ENCODE results near the gene TEFM. TPM values are rescaled to one million over a fixed set of nuclear protein-coding genes. Genes with fewer than 3 reads are reported as not detected.
"Not testable (repeated sequence)": the region's sequence is repeated elsewhere in the genome, so short reads cannot be mapped to it uniquely, and the experiment has no call there.

TEFM gene
- total and polyA plus RNA-seq, 5 donors from 2014 or later: 10.0 to 21.7 (median 19.3) TPM

- Mint-ChIP-seq H3K4me3 (no peak overlapping the region), H3K27me3 (peaks cover 69% of the 10 kb centered on the region), H3K4me1 (peaks cover 0 to 17% (median 10%) of the 10 kb centered on the region in 4 donors), H3K27ac (no peak overlapping the region), H3K36me3 (peaks cover 3% of the 10 kb centered on the region), H3K9me3 (peaks cover 0 to 4% (median 0%) of the 10 kb centered on the region in 7 donors)
- peaks cover 15% of the 10 kb centered on the region for H3K4me1 ChIP-seq (ENCODE audit: control insufficient read depth, insufficient read depth, low read length, poor library complexity, severe bottlenecking)
- no peaks in the 10 kb centered on the region for H3K36me3 ChIP-seq (ENCODE audit: control insufficient read depth, insufficient read depth, low read length)
- H3K4me3 ChIP-seq (ENCODE audit: low read depth, low read length): no peak overlapping the region
- ATAC-seq (ENCODE audit: low read depth in 2 of 2) (no peak), DNase-seq (no peak)
- no peaks in the 10 kb centered on the region for H3K9me3 ChIP-seq (ENCODE audit: control insufficient read depth in 2 of 2, low read length in 2 of 2)
- no peak overlapping the region for H3K27ac ChIP-seq (ENCODE audit: insufficient read depth, low read length, poor library complexity, severe bottlenecking)
- peaks cover 17% of the 10 kb centered on the region for H3K27me3 ChIP-seq (ENCODE audit: control insufficient read depth, insufficient read depth, low read length)
These were observed 14.2 kb upstream of the TEFM start for GRCh38 chr17:30920282-30920681.

- Histone ChIP-seq H3K4me3 (ENCODE audit: low read depth, low read length) (no peak overlapping the region), H3K9me3 (ENCODE audit: control insufficient read depth in 2 of 2, low read length in 2 of 2) (no peaks in the 10 kb centered on the region), H3K27me3 (ENCODE audit: control insufficient read depth, insufficient read depth, low read length) (peaks cover 13% of the 10 kb centered on the region), H3K4me1 (ENCODE audit: control insufficient read depth, insufficient read depth, low read length, poor library complexity, severe bottlenecking) (peaks cover 6% of the 10 kb centered on the region), H3K27ac (ENCODE audit: insufficient read depth, low read length, poor library complexity, severe bottlenecking) (no peak overlapping the region), H3K36me3 (ENCODE audit: control insufficient read depth, insufficient read depth, low read length) (no peaks in the 10 kb centered on the region)
- Mint-ChIP-seq H3K27me3 (peaks cover 38% of the 10 kb centered on the region), H3K4me3 (no peak overlapping the region), H3K9me3 (peaks cover 0 to 4% (median 0%) of the 10 kb centered on the region in 7 donors), H3K36me3 (peaks cover 3% of the 10 kb centered on the region), H3K27ac (no peak overlapping the region), H3K4me1 (peaks cover 0 to 13% (median 5%) of the 10 kb centered on the region in 4 donors)
- ATAC-seq (ENCODE audit: low read depth in 2 of 2) (no peak), DNase-seq (no peak)
These were observed 11.0 kb upstream of the TEFM start for GRCh38 chr17:30917050-30917449.

GRCh38 chr17:30915833-30916611 lies 10.0 kb upstream of the TEFM start:
- no peaks in the 10 kb centered on the region for H3K4me1 ChIP-seq (ENCODE audit: control insufficient read depth, insufficient read depth, low read length, poor library complexity, severe bottlenecking)
- Mint-ChIP-seq H3K27me3 (peaks cover 31% of the 10 kb centered on the region), H3K4me3 (no peak overlapping the region), H3K36me3 (peaks cover 3% of the 10 kb centered on the region), H3K9me3 (peaks cover 0 to 3% (median 0%) of the 10 kb centered on the region in 7 donors), H3K27ac (peak overlapping the region in 1 of 3 donors; percentile 32), H3K4me1 (peaks cover 0 to 7% (median 0%) of the 10 kb centered on the region in 4 donors)
- no peak for ATAC-seq (ENCODE audit: low read depth in 2 of 2)
- H3K36me3 ChIP-seq (ENCODE audit: control insufficient read depth, insufficient read depth, low read length): no peaks in the 10 kb centered on the region
- H3K9me3 ChIP-seq (ENCODE audit: control insufficient read depth in 2 of 2, low read length in 2 of 2): no peaks in the 10 kb centered on the region
- H3K4me3 ChIP-seq (ENCODE audit: low read depth, low read length): no peak overlapping the region
- no peak overlapping the region for H3K27ac ChIP-seq (ENCODE audit: insufficient read depth, low read length, poor library complexity, severe bottlenecking)
- DNase-seq: no peak
- peaks cover 7% of the 10 kb centered on the region for H3K27me3 ChIP-seq (ENCODE audit: control insufficient read depth, insufficient read depth, low read length)

GRCh38 chr17:30913955-30914354 lies 7.9 kb upstream of the TEFM start:
- Mint-ChIP-seq H3K27me3 (peaks cover 13% of the 10 kb centered on the region), H3K4me1 (peaks cover 0 to 5% (median 2%) of the 10 kb centered on the region in 4 donors), H3K36me3 (no peaks in the 10 kb centered on the region), H3K4me3 (no peak overlapping the region), H3K27ac (no peak overlapping the region), H3K9me3 (no peaks in the 10 kb centered on the region)
- H3K27me3 ChIP-seq (ENCODE audit: control insufficient read depth, insufficient read depth, low read length): no peaks in the 10 kb centered on the region
- no peak overlapping the region for H3K4me3 ChIP-seq (ENCODE audit: low read depth, low read length)
- no peak for ATAC-seq (ENCODE audit: low read depth in 2 of 2)
- DNase-seq: no peak
- H3K36me3 ChIP-seq (ENCODE audit: control insufficient read depth, insufficient read depth, low read length): no peaks in the 10 kb centered on the region
- no peak overlapping the region for H3K27ac ChIP-seq (ENCODE audit: insufficient read depth, low read length, poor library complexity, severe bottlenecking)
- no peaks in the 10 kb centered on the region for H3K4me1 ChIP-seq (ENCODE audit: control insufficient read depth, insufficient read depth, low read length, poor library complexity, severe bottlenecking)
- no peaks in the 10 kb centered on the region for H3K9me3 ChIP-seq (ENCODE audit: control insufficient read depth in 2 of 2, low read length in 2 of 2)

- Mint-ChIP-seq H3K27ac (peak overlapping the region in 1 of 3 donors; percentile 52), H3K4me1 (peaks cover 11 to 39% (median 25%) of the 10 kb centered on the region in 4 donors), H3K4me3 (peak overlapping the region in 1 of 4 donors; percentile 24)
- not testable (repeated sequence) for H3K9me3 ChIP-seq (ENCODE audit: control insufficient read depth in 2 of 2, low read length in 2 of 2); H3K27me3 ChIP-seq (ENCODE audit: control insufficient read depth, insufficient read depth, low read length); H3K9me3 Mint-ChIP-seq; H3K27ac ChIP-seq (ENCODE audit: insufficient read depth, low read length, poor library complexity, severe bottlenecking); DNase-seq; H3K36me3 Mint-ChIP-seq; H3K27me3 Mint-ChIP-seq; ATAC-seq (ENCODE audit: low read depth in 2 of 2); H3K4me3 ChIP-seq (ENCODE audit: low read depth, low read length); H3K36me3 ChIP-seq (ENCODE audit: control insufficient read depth, insufficient read depth, low read length)
- peaks cover 20% of the 10 kb centered on the region for H3K4me1 ChIP-seq (ENCODE audit: control insufficient read depth, insufficient read depth, low read length, poor library complexity, severe bottlenecking)
These were observed 4.1 kb upstream of the TEFM start for GRCh38 chr17:30910151-30910550.

- ATAC-seq (ENCODE audit: low read depth in 2 of 2) (no peak), DNase-seq (no peak)
- Histone ChIP-seq H3K27ac (ENCODE audit: insufficient read depth, low read length, poor library complexity, severe bottlenecking) (no peak overlapping the region), H3K36me3 (ENCODE audit: control insufficient read depth, insufficient read depth, low read length) (peaks cover under 1% of the 10 kb centered on the region), H3K4me1 (ENCODE audit: control insufficient read depth, insufficient read depth, low read length, poor library complexity, severe bottlenecking) (peaks cover 20% of the 10 kb centered on the region), H3K9me3 (ENCODE audit: control insufficient read depth in 2 of 2, low read length in 2 of 2) (no peaks in the 10 kb centered on the region), H3K27me3 (ENCODE audit: control insufficient read depth, insufficient read depth, low read length) (no peaks in the 10 kb centered on the region), H3K4me3 (ENCODE audit: low read depth, low read length) (no peak overlapping the region)
- Mint-ChIP-seq H3K4me1 (peaks cover 14 to 49% (median 31%) of the 10 kb centered on the region in 4 donors), H3K27ac (peak overlapping the region in 1 of 3 donors; percentile 38), H3K27me3 (no peaks in the 10 kb centered on the region), H3K9me3 (no peaks in the 10 kb centered on the region), H3K4me3 (peak overlapping the region in 2 of 4 donors; percentile 51 to 80), H3K36me3 (peaks cover 2% of the 10 kb centered on the region)
These were observed 2.8 kb upstream of the TEFM start for GRCh38 chr17:30908717-30909420.

GRCh38 chr17:30905742-30906100 lies 317 bp downstream of the TEFM start:
- Histone ChIP-seq H3K27ac (ENCODE audit: insufficient read depth, low read length, poor library complexity, severe bottlenecking) (peak overlapping the region; percentile 78), H3K36me3 (ENCODE audit: control insufficient read depth, insufficient read depth, low read length) (peaks cover 22% of the 10 kb centered on the region), H3K4me1 (ENCODE audit: control insufficient read depth, insufficient read depth, low read length, poor library complexity, severe bottlenecking) (peaks cover 24% of the 10 kb centered on the region), H3K27me3 (ENCODE audit: control insufficient read depth, insufficient read depth, low read length) (no peaks in the 10 kb centered on the region), H3K4me3 (ENCODE audit: low read depth, low read length) (peak overlapping the region; percentile 95), H3K9me3 (ENCODE audit: control insufficient read depth in 2 of 2, low read length in 2 of 2) (no peaks in the 10 kb centered on the region)
- Mint-ChIP-seq H3K4me3 (peak overlapping the region; percentile 86 to 96 (median 92)), H3K36me3 (peaks cover 11% of the 10 kb centered on the region), H3K9me3 (no peaks in the 10 kb centered on the region), H3K4me1 (peaks cover 25 to 71% (median 48%) of the 10 kb centered on the region in 4 donors), H3K27me3 (no peaks in the 10 kb centered on the region), H3K27ac (peak overlapping the region; percentile 91 to 99 (median 97))
- ATAC-seq (ENCODE audit: low read depth in 2 of 2): peak in 1 of 2 donors; percentile 8
- peak in 1 of 3 donors; percentile 37 for DNase-seq
